ENCODE measurements around the gene NFIA.

GRCh38 chr1:61299463-61299862 is 217.1 kb downstream of the NFIA start:
- TF ChIP-seq, protein P1, sequence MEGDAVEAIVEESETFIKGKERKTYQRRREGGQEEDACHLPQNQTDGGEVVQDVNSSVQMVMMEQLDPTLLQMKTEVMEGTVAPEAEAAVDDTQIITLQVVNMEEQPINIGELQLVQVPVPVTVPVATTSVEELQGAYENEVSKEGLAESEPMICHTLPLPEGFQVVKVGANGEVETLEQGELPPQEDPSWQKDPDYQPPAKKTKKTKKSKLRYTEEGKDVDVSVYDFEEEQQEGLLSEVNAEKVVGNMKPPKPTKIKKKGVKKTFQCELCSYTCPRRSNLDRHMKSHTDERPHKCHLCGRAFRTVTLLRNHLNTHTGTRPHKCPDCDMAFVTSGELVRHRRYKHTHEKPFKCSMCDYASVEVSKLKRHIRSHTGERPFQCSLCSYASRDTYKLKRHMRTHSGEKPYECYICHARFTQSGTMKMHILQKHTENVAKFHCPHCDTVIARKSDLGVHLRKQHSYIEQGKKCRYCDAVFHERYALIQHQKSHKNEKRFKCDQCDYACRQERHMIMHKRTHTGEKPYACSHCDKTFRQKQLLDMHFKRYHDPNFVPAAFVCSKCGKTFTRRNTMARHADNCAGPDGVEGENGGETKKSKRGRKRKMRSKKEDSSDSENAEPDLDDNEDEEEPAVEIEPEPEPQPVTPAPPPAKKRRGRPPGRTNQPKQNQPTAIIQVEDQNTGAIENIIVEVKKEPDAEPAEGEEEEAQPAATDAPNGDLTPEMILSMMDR (conservative IDR thresholded peaks at IDR 0.05; ENCODE audit: low read depth, low read length) = no peak
- TF ChIP-seq EZH2 (IDR thresholded peaks at IDR 0.05; ENCODE audit: low read length, unreplicated experiment) = no peak
- no peak for TF ChIP-seq EZH2phosphoT487 (IDR thresholded peaks at IDR 0.05; ENCODE audit: borderline replicate concordance, low read length)

All from PC-3 (cell line).